PC-9 (cell line): ENCODE measurements around the gene LZTS3. TPM values are rescaled to one million over a fixed set of nuclear protein-coding genes. Genes with fewer than 3 reads are reported as not detected.
"Not testable (repeated sequence)": the region's sequence is repeated elsewhere in the genome, so short reads cannot be mapped to it uniquely, and the experiment has no call there.

Experiments used
- BruUV-seq: library from RNA; stranded (reverse); fragments of 400-500 nt; replicated peaks from 2 replicates; lab custom pipeline; 2021; lab: Mats Ljungman, UMichigan
- CTCF ChIA-PET: fragments of 300-600 bp; sonication (Branson Sonifier 250); formaldehyde crosslinking; loops from one replicate; lab custom pipeline; 2022; ENCODE audit warnings: antibody characterized with exemption; lab: Charles Lee
- POLR2A ChIA-PET: fragments of 300-600 bp; sonication (Branson Sonifier 250); formaldehyde crosslinking; loops from one replicate; lab custom pipeline; 2022; ENCODE audit warnings: antibody characterized with exemption; ENCODE audit not compliant: unreplicated experiment; lab: Charles Lee
- DNase-seq, 2 experiments: peaks; one replicate each; pipeline versions ENCODE4 v3.0.0 to v3.0.0-alpha.2; 2015 to 2022; ENCODE audit warnings: mixed read lengths in 1 of 2
- H2AFZ ChIP-seq: fragments of 200-600 bp; sonication (generic); 2 replicates; pipeline ENCODE4 v1.8.1; 2017; ENCODE audit warnings: antibody characterized with exemption
- H3F3A ChIP-seq: fragments of 200-600 bp; sonication (generic); 2 replicates; pipeline ENCODE4 v1.8.1; 2017; ENCODE audit warnings: antibody characterized with exemption, mild to moderate bottlenecking, low read depth; ENCODE audit not compliant: insufficient read depth
- H3K27ac ChIP-seq: fragments of 200-600 bp; sonication (generic); 2 replicates; pipeline ENCODE4 v1.6.1; 2016; ENCODE audit warnings: mixed run types
- H3K27me3 ChIP-seq: fragments of 200-600 bp; sonication (generic); 2 replicates; pipeline ENCODE4 v1.6.1; 2016; ENCODE audit warnings: low read depth, mixed run types; ENCODE audit not compliant: insufficient read depth
- H3K36me3 ChIP-seq: fragments of 200-600 bp; sonication (generic); 2 replicates; pipeline ENCODE4 v1.6.1; 2016; ENCODE audit warnings: low read depth, mixed run types
- H3K4me1 ChIP-seq: fragments of 200-600 bp; sonication (generic); replicated peaks from 2 replicates; pipeline ENCODE4 v1.6.1; 2016; ENCODE audit warnings: mixed run types; ENCODE audit not compliant: insufficient read depth
- H3K4me2 ChIP-seq: fragments of 200-600 bp; sonication (generic); 2 replicates; pipeline ENCODE4 v1.6.1; 2017; ENCODE audit warnings: mixed run types
- H3K4me3 ChIP-seq: fragments of 200-600 bp; sonication (generic); 2 replicates; pipeline ENCODE4 v1.6.1; 2016; ENCODE audit warnings: mixed run types
- H3K79me2 ChIP-seq: fragments of 200-600 bp; sonication (generic); 2 replicates; pipeline ENCODE4 v1.6.1; 2017; ENCODE audit warnings: low read depth, mixed run types
- H3K9me2 ChIP-seq: fragments of 200-600 bp; sonication (generic); 2 replicates; pipeline ENCODE4 v1.8.1; 2017; ENCODE audit warnings: mild to moderate bottlenecking; ENCODE audit not compliant: insufficient read depth
- H3K9me3 ChIP-seq: fragments of 200-600 bp; sonication (generic); 2 replicates; pipeline ENCODE4 v1.8.1; 2016; ENCODE audit warnings: low read depth; ENCODE audit not compliant: insufficient read depth
- H4K20me1 ChIP-seq: fragments of 200-600 bp; sonication (generic); 2 replicates; pipeline ENCODE4 v1.8.1; 2017; ENCODE audit not compliant: insufficient read depth
- CTCF ChIP-seq: fragments of 200-600 bp; sonication (generic); conservative IDR thresholded peaks from 2 replicates; pipeline ENCODE4 v1.6.1; 2017; ENCODE audit warnings: mixed run types, antibody characterized with exemption, mild to moderate bottlenecking, moderate library complexity
- EZH2 ChIP-seq: fragments of 200-600 bp; sonication (generic); IDR thresholded peaks from 2 replicates; pipeline ENCODE4 v1.8.0; 2017; ENCODE audit warnings: antibody characterized with exemption, low read depth
- intact Hi-C: fragments of 100-400 bp; cut with micrococcal nuclease; formaldehyde crosslinking; loops from one replicate; pipeline ENCODE4 v1.10.0; 2022; ENCODE audit not compliant: unreplicated experiment
- total RNA-seq: library from RNA; stranded (reverse); gene quantifications from 2 replicates; pipeline ENCODE4 v1.2.3, GENCODE V29; 2021

The LZTS3 gene
- total RNA-seq, 1 experiment from 2014 or later, result 10.4 TPM

- H3K36me3 ChIP-seq, result 0 out of 2 replicates have a peak, but pooled peaks cover 3% of the 10 kb centered on the region
- POLR2A ChIA-PET, result no interaction called here
Observed at GRCh38 chr20:3188823-3189413, 15.6 kb upstream of the LZTS3 start.

GRCh38 chr20:3187861-3188260, 14.5 kb upstream of the LZTS3 start:
- H3K27me3 ChIP-seq, H3K4me3 ChIP-seq, H3K9me3 ChIP-seq, H3K27ac ChIP-seq, POLR2A ChIA-PET, H2AFZ ChIP-seq, H3K9me2 ChIP-seq, H3K36me3 ChIP-seq, H3K79me2 ChIP-seq, CTCF ChIA-PET, H4K20me1 ChIP-seq, H3K4me2 ChIP-seq, H3K4me1 ChIP-seq, BruUV-seq, DNase-seq, intact Hi-C loops: not testable (repeated sequence)
- peaks cover 13% of the 10 kb centered on the region; the same call in 1 of the 2 replicates for H3F3A ChIP-seq

More at GRCh38 chr20:3188823-3189413, 15.6 kb upstream of the LZTS3 start:
- H3K9me3 ChIP-seq, result no peaks in the 10 kb centered on the region; the same call in 1 of the 2 replicates
- peaks cover 9% of the 10 kb centered on the region; the same call in 1 of the 2 replicates for H3F3A ChIP-seq
- DNase-seq, result no peak
- H3K4me3 ChIP-seq, result no peak overlapping the region
- H3K79me2 ChIP-seq, result no peaks in the 10 kb centered on the region
- H3K4me1 ChIP-seq, result no peaks in the 10 kb centered on the region
- H4K20me1 ChIP-seq, result no peaks in the 10 kb centered on the region
- intact Hi-C loops, result no loop called here
- no peaks in the 10 kb centered on the region for H3K27me3 ChIP-seq
- H3K27ac ChIP-seq, result no peak overlapping the region
- no peak overlapping the region for H2AFZ ChIP-seq
- BruUV-seq, result no TSS peak
- no peaks in the 10 kb centered on the region for H3K9me2 ChIP-seq
- CTCF ChIA-PET, result no interaction called here
- TF ChIP-seq EZH2, result no peak
- no peak for TF ChIP-seq CTCF
- no peak overlapping the region for H3K4me2 ChIP-seq

- no peak overlapping the region for H2AFZ ChIP-seq
- no peak overlapping the region for H3K4me2 ChIP-seq
- no peak overlapping the region for H3K4me3 ChIP-seq
- POLR2A ChIA-PET, result no interaction called here
- H3F3A ChIP-seq, result peaks cover 13% of the 10 kb centered on the region; the same call in 1 of the 2 replicates
- H3K9me3 ChIP-seq, result no peaks in the 10 kb centered on the region; the same call in 1 of the 2 replicates
- H4K20me1 ChIP-seq, result no peaks in the 10 kb centered on the region
- H3K79me2 ChIP-seq, result no peaks in the 10 kb centered on the region
- TF ChIP-seq CTCF (no peak), EZH2 (no peak)
- no TSS peak for BruUV-seq
- CTCF ChIA-PET, result interaction anchor here (0.6 kb wide), 1 partner anchor 24 kb away, joined by 7 read pairs; no protein-coding TSS in a partner anchor
- H3K27me3 ChIP-seq, result no peaks in the 10 kb centered on the region
- DNase-seq, result no peak
- H3K9me2 ChIP-seq, result no peaks in the 10 kb centered on the region
- H3K27ac ChIP-seq, result no peak overlapping the region
- H3K4me1 ChIP-seq, result no peaks in the 10 kb centered on the region
- no peaks in the 10 kb centered on the region for H3K36me3 ChIP-seq
- intact Hi-C loops, result no loop called here
Observed at GRCh38 chr20:3183896-3184612, 10.7 kb upstream of the LZTS3 start.

GRCh38 chr20:3182429-3182828, 9.1 kb upstream of the LZTS3 start:
- H3K4me2 ChIP-seq, H3K36me3 ChIP-seq, intact Hi-C loops, BruUV-seq, H3K4me1 ChIP-seq, POLR2A ChIA-PET, H2AFZ ChIP-seq, H4K20me1 ChIP-seq, H3K9me3 ChIP-seq, H3K27me3 ChIP-seq, DNase-seq, CTCF ChIA-PET, H3K79me2 ChIP-seq, H3K9me2 ChIP-seq, H3K27ac ChIP-seq, H3K4me3 ChIP-seq: not testable (repeated sequence)
- peaks cover 13% of the 10 kb centered on the region; the same call in 1 of the 2 replicates for H3F3A ChIP-seq
